A549 (cell line): ENCODE data around the gene ZNF543. TPM values are rescaled to one million over a fixed set of nuclear protein-coding genes. Genes with fewer than 3 reads are reported as not detected.

Source experiments
- ATAC-seq, 2 experiments: fragments of 200-7000 bp in 1 of 2; fragments of >200 bp in 1 of 2; cut with Nextera tagmentation in 1 of 2; cut with Tn5 transposase in 1 of 2; 3 replicates each; pipeline versions ENCODE4 v1.8.0 to v1.9.1; 2018 to 2020; ENCODE audit warnings: mild to moderate bottlenecking in 1 of 2, moderate library complexity in 1 of 2
- CTCF ChIA-PET: fragments of 300-600 bp; sonication (Branson Sonifier 250); formaldehyde crosslinking; extraction: SDS; loops from one replicate; lab custom pipeline; 2021; ENCODE audit warnings: antibody characterized with exemption, inconsistent platforms; lab: Yijun Ruan, JAX
- POLR2A ChIA-PET: fragments of 350-600 bp; formaldehyde crosslinking; extraction: SDS; loops from one replicate; lab custom pipeline; 2021; ENCODE audit warnings: antibody characterized with exemption, inconsistent platforms; lab: Yijun Ruan, JAX
- DNase-seq, 2 experiments: peaks; one replicate each; pipeline versions ENCODE4 v3.0.0 to v3.0.0-alpha.2; 2011 to 2016; ENCODE audit warnings: low read depth in 1 of 2, low spot score in 1 of 2
- FAIRE-seq: peaks from 2 replicates; lab custom pipeline; 2011; peaks lifted over from hg19 to GRCh38; lab: Jason Lieb, UNC
- H3K27ac ChIP-seq, 2 experiments: fragments of >200 bp; sonication (Bioruptor Twin); formaldehyde crosslinking; 3 replicates each; pipeline ENCODE4 v1.5.1; 2016 to 2017
- H3K4me1 ChIP-seq: fragments of >200 bp; sonication (Bioruptor Twin); formaldehyde crosslinking; 3 replicates; pipeline ENCODE4 v1.6.1; 2016
- H3K4me2 ChIP-seq: fragments of >200 bp; sonication (Bioruptor Twin); formaldehyde crosslinking; 3 replicates; pipeline ENCODE4 v1.6.1; 2016
- H3K4me3 ChIP-seq: fragments of >200 bp; sonication (Bioruptor Twin); formaldehyde crosslinking; 3 replicates; pipeline ENCODE4 v1.5.1; 2016
- H3K9me3 ChIP-seq: fragments of >200 bp; sonication (Bioruptor Twin); formaldehyde crosslinking; 3 replicates; pipeline ENCODE4 v1.6.1; 2016
- ATOH8 ChIP-seq: fragments of 250-450 bp; sonication (Bioruptor Pico); IDR thresholded peaks from 2 replicates; pipeline ENCODE4 v1.5.0; 2020; ENCODE audit warnings: low read depth, mild to moderate bottlenecking, moderate library complexity
- BCL3 ChIP-seq: fragments of >200 bp; sonication (Bioruptor Twin); formaldehyde crosslinking; IDR thresholded peaks from 3 replicates; pipeline ENCODE4 v1.6.1; 2016
- BHLHE40 ChIP-seq: IDR thresholded peaks from 2 replicates; pipeline ENCODE4 v1.6.1; 2012; ENCODE audit warnings: low read depth, low read length, inconsistent platforms
- CEBPB ChIP-seq, 2 experiments: fragments of >200 bp in 1 of 2; sonication (Bioruptor Twin) in 1 of 2; formaldehyde crosslinking in 1 of 2; IDR thresholded peaks; 2 replicates each; pipeline ENCODE4 v1.6.1; 2012 to 2016
- CHD4 ChIP-seq: fragments of 200-600 bp; sonication (generic); IDR thresholded peaks from 2 replicates; pipeline ENCODE4 v1.6.1; 2016; ENCODE audit warnings: antibody characterized with exemption, mild to moderate bottlenecking, borderline replicate concordance
- E2F6 ChIP-seq: IDR thresholded peaks from 2 replicates; pipeline ENCODE4 v1.6.1; 2012; ENCODE audit warnings: low read depth, borderline replicate concordance
- EHF ChIP-seq: fragments of 250-450 bp; sonication (Bioruptor Pico); IDR thresholded peaks from 2 replicates; pipeline ENCODE4 v1.5.0; 2020; ENCODE audit warnings: mild to moderate bottlenecking
- GATA3 ChIP-seq: IDR thresholded peaks from 2 replicates; pipeline ENCODE4 v1.6.1; 2012; ENCODE audit warnings: borderline replicate concordance
- HMGXB4 ChIP-seq: fragments of 250-450 bp; sonication (Bioruptor Pico); IDR thresholded peaks from 2 replicates; pipeline ENCODE4 v1.5.0; 2021; ENCODE audit warnings: mild to moderate bottlenecking, moderate library complexity, borderline replicate concordance
- HOXA7 ChIP-seq: fragments of 250-450 bp; sonication (Bioruptor Pico); IDR thresholded peaks from 2 replicates; pipeline ENCODE4 v1.5.0; 2020; ENCODE audit warnings: mild to moderate bottlenecking, moderate library complexity
- HOXB13 ChIP-seq: fragments of 250-450 bp; sonication (Bioruptor Pico); IDR thresholded peaks from 2 replicates; pipeline ENCODE4 v1.5.0; 2020; ENCODE audit warnings: low read depth, mild to moderate bottlenecking, moderate library complexity
- KDM5A ChIP-seq: fragments of 200-600 bp; sonication (generic); IDR thresholded peaks from 2 replicates; pipeline ENCODE4 v1.6.1; 2016; ENCODE audit warnings: antibody characterized with exemption, mild to moderate bottlenecking
- MAFK ChIP-seq: fragments of 450-650 bp; IDR thresholded peaks from 2 replicates; pipeline ENCODE4 v1.6.1; 2014; ENCODE audit not compliant: partially characterized antibody
- NFE2L2 ChIP-seq: fragments of 150-350 bp; conservative IDR thresholded peaks from 2 replicates; pipeline ENCODE4 v1.6.1; 2014; ENCODE audit warnings: low read length
- PBX3 ChIP-seq: IDR thresholded peaks from 2 replicates; pipeline ENCODE4 v1.6.1; 2012
- PHF8 ChIP-seq: fragments of 200-600 bp; sonication (generic); IDR thresholded peaks from 2 replicates; pipeline ENCODE4 v1.6.1; 2016; ENCODE audit warnings: low read depth, mild to moderate bottlenecking, antibody characterized with exemption, moderate library complexity, borderline replicate concordance
- POLR2A ChIP-seq: IDR thresholded peaks from 2 replicates; pipeline ENCODE4 v1.6.1; 2012; ENCODE audit warnings: mild to moderate bottlenecking, low read length
- RARB ChIP-seq: fragments of 250-450 bp; sonication (Bioruptor Pico); IDR thresholded peaks from 2 replicates; pipeline ENCODE4 v1.8.0; 2021; ENCODE audit warnings: mild to moderate bottlenecking, moderate library complexity
- RFX5 ChIP-seq: fragments of 450-650 bp; IDR thresholded peaks from 2 replicates; pipeline ENCODE4 v1.7.1; 2014; ENCODE audit warnings: antibody characterized with exemption, mild to moderate bottlenecking, moderate library complexity
- RNF2 ChIP-seq: fragments of 200-600 bp; sonication (generic); IDR thresholded peaks from 2 replicates; pipeline ENCODE4 v1.6.1; 2016; ENCODE audit warnings: low read depth, mild to moderate bottlenecking, antibody characterized with exemption, moderate library complexity, borderline replicate concordance
- SREBF2 ChIP-seq: fragments of 450-650 bp; IDR thresholded peaks from 2 replicates; pipeline ENCODE4 v1.6.1; 2014; ENCODE audit warnings: mild to moderate bottlenecking, moderate library complexity
- TP53 ChIP-seq: fragments of 250-450 bp; sonication (Bioruptor Pico); IDR thresholded peaks from 2 replicates; pipeline ENCODE4 v1.5.0; 2021; ENCODE audit warnings: mild to moderate bottlenecking, moderate library complexity
- USF2 ChIP-seq: fragments of 450-650 bp; IDR thresholded peaks from 2 replicates; pipeline ENCODE4 v1.6.1; 2014; ENCODE audit warnings: antibody characterized with exemption
- ZFP36 ChIP-seq: fragments of 450-650 bp; IDR thresholded peaks from 2 replicates; pipeline ENCODE4 v1.6.1; 2014; ENCODE audit warnings: borderline replicate concordance; ENCODE audit not compliant: partially characterized antibody
- ZSCAN20 ChIP-seq: fragments of 250-450 bp; sonication (Bioruptor Pico); IDR thresholded peaks from 2 replicates; pipeline ENCODE4 v1.8.0; 2022; ENCODE audit warnings: mild to moderate bottlenecking, moderate library complexity
- WGBS: methylation state at CpG from one replicate; pipeline ENCODE4 v1.1.6; 2017; ENCODE audit errors: missing lambda C conversion rate; 5-methylcytosine and 5-hydroxymethylcytosine counted together
- polyA plus RNA-seq, 4 experiments: library from polyadenylated mRNA; depleted of rRNA in 3 of 4; stranded (reverse); fragments of >200 nt; fragmentation: RNase III in 1 of 4; extraction: RNeasy Plus Mini Kit Qiagen cat#74134 plus additional on column Dnase treatment in 1 of 4; gene quantifications; 2 replicates in 3 of 4; 3 replicates in 1 of 4; pipeline ENCODE4 v1.2.3, GENCODE V29; 2011 to 2017

The ZNF543 gene
- polyA plus RNA-seq, 2 of the 4 experiments (the other 2 are of a cell fraction), result 1.5 to 3.9 TPM

GRCh38 chr19:57292547-57292946 lies 27.7 kb upstream of the ZNF543 start:
- peak; percentile 28 for FAIRE-seq
- no peak for ATAC-seq
- Histone ChIP-seq H3K4me2 (no peak overlapping the region), H3K4me1 (no peaks in the 10 kb centered on the region), H3K9me3 (peaks cover 100% of the 10 kb centered on the region), H3K4me3 (no peak overlapping the region), H3K27ac (no peak overlapping the region)
- ChIA-PET CTCF (interaction anchor here (0.6 kb wide), 1 partner anchor 20 kb away, joined by 3 read pairs; no protein-coding TSS in a partner anchor), POLR2A (interaction anchor here (0.6 kb wide), 1 partner anchor 207 kb away, joined by 4 read pairs; the partner anchor contains the start of gene ZNF773)
- no peak for TF ChIP-seq BHLHE40
- no peak for TF ChIP-seq BCL3
- TF ChIP-seq ATOH8 (CRISPR knock-in tag), result no peak
- no peak for TF ChIP-seq E2F6
- DNase-seq, result no peak
- 90% methylated on average over 1 of the region's 1 CpG for WGBS

- Histone ChIP-seq H3K9me3 (peaks cover 100% of the 10 kb centered on the region), H3K4me1 (no peaks in the 10 kb centered on the region), H3K4me2 (no peak overlapping the region), H3K27ac (no peak overlapping the region)
- WGBS, result 96% methylated on average over 1 of the region's 1 CpG
- CTCF ChIA-PET, result no interaction called here
- FAIRE-seq, result peak; percentile 78
- ATAC-seq, result no peak
- TF ChIP-seq CHD4 (0 out of 2 replicates have a peak, but pooled peaks have one; percentile 59), USF2 (no peak), RNF2 (no peak), ATOH8 (CRISPR knock-in tag) (no peak), RFX5 (no peak), HOXA7 (CRISPR knock-in tag) (no peak), GATA3 (no peak), PHF8 (no peak), RARB (CRISPR knock-in tag) (no peak)
- TF ChIP-seq, all 56 proteins: peak for 1
- H3K4me3 ChIP-seq, result no peak overlapping the region
- POLR2A ChIA-PET, result no interaction called here
- no peak for DNase-seq
These were observed 26.6 kb upstream of the ZNF543 start for GRCh38 chr19:57293719-57294118.

GRCh38 chr19:57302020-57302465 lies 18.2 kb upstream of the ZNF543 start:
- Histone ChIP-seq H3K4me1 (no peaks in the 10 kb centered on the region), H3K27ac (no peak overlapping the region), H3K4me2 (no peak overlapping the region), H3K9me3 (peaks cover 93% of the 10 kb centered on the region), H3K4me3 (no peak overlapping the region)
- 71% methylated on average over 1 of the region's 1 CpG for WGBS
- ChIA-PET CTCF (no interaction called here), POLR2A (no interaction called here)
- FAIRE-seq, result no peak
- DNase-seq, result no peak
- peak; percentile 25 to 47; a peak in 3 of 6 replicates for ATAC-seq
- no peak for TF ChIP-seq RNF2
- no peak for TF ChIP-seq E2F6
- no peak for TF ChIP-seq ZFP36
- TF ChIP-seq PBX3, result no peak
- no peak for TF ChIP-seq NFE2L2
- TF ChIP-seq POLR2A, result no peak
- no peak for TF ChIP-seq TP53 (CRISPR knock-in tag)
- TF ChIP-seq ZSCAN20 (CRISPR knock-in tag), result no peak
- no peak for TF ChIP-seq PHF8
- TF ChIP-seq KDM5A, result no peak
- no peak for TF ChIP-seq HMGXB4 (CRISPR knock-in tag)
- no peak for TF ChIP-seq EHF
- TF ChIP-seq HOXB13 (CRISPR knock-in tag), result no peak
- TF ChIP-seq SREBF2, result no peak
- TF ChIP-seq MAFK, result no peak
- no peak for TF ChIP-seq CEBPB (IDR thresholded peaks at IDR 0.05)
